GM12878 (cell line): ENCODE results near the gene GPR153.

Source experiments
- CTCF ChIP-seq, 3 experiments: IDR thresholded peaks in 2 of 3; conservative IDR thresholded peaks in 1 of 3; 2 replicates each; pipeline ENCODE4 v1.5.1; 2011; ENCODE audit warnings: low read depth in 3 of 3, low read length in 3 of 3, mild to moderate bottlenecking in 3 of 3, control low read depth in 2 of 3, moderate library complexity in 2 of 3, inconsistent platforms in 1 of 3, mixed read lengths in 1 of 3; ENCODE audit not compliant: control insufficient read depth in 2 of 3, insufficient read depth in 1 of 3; ENCODE audit errors: extremely low read depth in 1 of 3
- E2F4 ChIP-seq: IDR thresholded peaks from 2 replicates; pipeline ENCODE4 v1.6.1; 2012; ENCODE audit warnings: low read depth, low read length, improper control_type of control experiment
- EZH2 ChIP-seq: IDR thresholded peaks from 2 replicates; pipeline ENCODE4 v1.6.1; 2012; ENCODE audit warnings: low read depth, mild to moderate bottlenecking, control low read depth, inconsistent platforms, low read length, borderline replicate concordance; ENCODE audit not compliant: control insufficient read depth
- FOS ChIP-seq: IDR thresholded peaks from 3 replicates; pipeline ENCODE4 v1.6.1; 2011; ENCODE audit warnings: borderline replicate concordance; ENCODE audit not compliant: insufficient read length; ENCODE audit errors: extremely low read depth
- NR2C2 ChIP-seq: IDR thresholded peaks from 2 replicates; pipeline ENCODE4 v1.6.1; 2011; ENCODE audit warnings: borderline replicate concordance, low read depth; ENCODE audit not compliant: control insufficient read depth, insufficient read length
- POLR2A ChIP-seq: IDR thresholded peaks from 2 replicates; pipeline ENCODE4 v1.6.1; 2011; ENCODE audit warnings: low read depth, mild to moderate bottlenecking, low read length
- POLR2AphosphoS5 ChIP-seq: IDR thresholded peaks from 2 replicates; pipeline ENCODE4 v1.6.1; 2011; ENCODE audit warnings: mild to moderate bottlenecking, low read length, inconsistent platforms
- RAD21 ChIP-seq: IDR thresholded peaks from 2 replicates; pipeline ENCODE4 v1.6.1; 2011; ENCODE audit warnings: mild to moderate bottlenecking, low read depth, low read length, moderate library complexity; ENCODE audit not compliant: insufficient read depth
- RFX5 ChIP-seq: IDR thresholded peaks from 2 replicates; pipeline ENCODE4 v1.6.1; 2011; ENCODE audit warnings: low read depth, low read length, improper control_type of control experiment
- SIN3A ChIP-seq: IDR thresholded peaks from 2 replicates; pipeline ENCODE4 v1.6.1; 2012; ENCODE audit warnings: low read depth, low read length, improper control_type of control experiment
- TBL1XR1 ChIP-seq: IDR thresholded peaks from 2 replicates; pipeline ENCODE4 v1.6.1; 2012; ENCODE audit warnings: low read depth, low read length, improper control_type of control experiment
- YY1 ChIP-seq: IDR thresholded peaks from 2 replicates; pipeline ENCODE4 v1.6.1; 2011; ENCODE audit warnings: low read depth, mild to moderate bottlenecking, low read length
- ZNF217 ChIP-seq: fragments of 450-650 bp; IDR thresholded peaks from 2 replicates; pipeline ENCODE4 v1.6.1; 2017; ENCODE audit warnings: antibody characterized with exemption, mild to moderate bottlenecking

- TF ChIP-seq NR2C2 (no peak), CTCF (IDR thresholded peaks at IDR 0.05 in 2 of 3, conservative IDR thresholded peaks at IDR 0.05 in 1 of 3; ENCODE audit: control insufficient read depth in 2 of 3, extremely low read depth in 1 of 3, insufficient read depth in 1 of 3, low read depth in 3 of 3, low read length in 3 of 3) (no peak), FOS (no peak), POLR2AphosphoS5 (no peak), EZH2 (no peak), SIN3A (no peak), POLR2A (no peak), ZNF217 (no peak), RFX5 (no peak), RAD21 (no peak), YY1 (no peak), TBL1XR1 (no peak), E2F4 (no peak)
Observed at GRCh38 chr1:6233376-6233775, 27.5 kb downstream of the GPR153 start.
